IMR-90 (cell line): ENCODE data around the gene HEPH. TPM values are rescaled to one million over a fixed set of nuclear protein-coding genes. Genes with fewer than 3 reads are reported as not detected.
"Not testable (repeated sequence)": the region's sequence is repeated elsewhere in the genome, so short reads cannot be mapped to it uniquely, and the experiment has no call there.

Experiments used
- ATAC-seq: fragments of 200-7000 bp; cut with Tn5 transposase; 2 replicates; pipeline ENCODE4 v1.9.1; 2020; ENCODE audit warnings: low read depth, mild to moderate bottlenecking, moderate library complexity
- BruUV-seq: library from RNA; stranded (reverse); fragments of 400-500 nt; replicated peaks from 2 replicates; lab custom pipeline; 2021; lab: Mats Ljungman, UMichigan
- CTCF ChIA-PET: fragments of 300-600 bp; formaldehyde crosslinking; extraction: SDS; loops from one replicate; lab custom pipeline; 2021; ENCODE audit warnings: antibody characterized with exemption; lab: Yijun Ruan, JAX
- POLR2A ChIA-PET: fragments of 300-600 bp; sonication (Branson Sonifier 250); formaldehyde crosslinking; loops from one replicate; lab custom pipeline; 2022; ENCODE audit warnings: antibody characterized with exemption; ENCODE audit not compliant: unreplicated experiment; lab: Charles Lee
- DNase-seq: peaks from one replicate; pipeline ENCODE4 v3.0.0; 2013
- H2AFZ ChIP-seq: replicated peaks from 2 replicates; pipeline ENCODE3; 2013; ENCODE audit warnings: low read length, mild to moderate bottlenecking; ENCODE audit not compliant: poor library complexity
- H2AK5ac ChIP-seq: 2 replicates; pipeline ENCODE4 v1.6.1; 2013; ENCODE audit warnings: low read depth, low read length, inconsistent platforms
- H2AK9ac ChIP-seq: replicated peaks from 2 replicates; pipeline ENCODE3; 2013; ENCODE audit warnings: mild to moderate bottlenecking, low read depth, low read length, moderate library complexity; ENCODE audit not compliant: poor library complexity
- H2BK120ac ChIP-seq: 2 replicates; pipeline ENCODE4 v1.6.1; 2013; ENCODE audit warnings: low read depth, low read length, inconsistent platforms
- H2BK15ac ChIP-seq: 3 replicates; pipeline ENCODE4 v1.6.1; 2013; ENCODE audit warnings: low read depth, low read length, inconsistent platforms
- H2BK20ac ChIP-seq: 2 replicates; pipeline ENCODE4 v1.6.1; 2013; ENCODE audit warnings: low read depth, mild to moderate bottlenecking, inconsistent platforms, low read length, moderate library complexity
- H2BK5ac ChIP-seq: 2 replicates; pipeline ENCODE4 v1.6.1; 2013; ENCODE audit warnings: mild to moderate bottlenecking, low read depth, low read length, inconsistent platforms; ENCODE audit not compliant: poor library complexity, severe bottlenecking
- H3K14ac ChIP-seq: replicated peaks from 2 replicates; pipeline ENCODE4 v1.6.1; 2013; ENCODE audit warnings: low read depth, low read length, inconsistent platforms
- H3K18ac ChIP-seq: 2 replicates; pipeline ENCODE4 v1.6.1; 2013; ENCODE audit warnings: low read depth, low read length, control low read depth
- H3K23ac ChIP-seq: 2 replicates; pipeline ENCODE4 v1.6.1; 2013; ENCODE audit warnings: low read depth, low read length, inconsistent platforms
- H3K27ac ChIP-seq: 2 replicates; pipeline ENCODE4 v1.5.1; 2013; ENCODE audit warnings: mild to moderate bottlenecking, control low read depth, low read length; ENCODE audit not compliant: insufficient read depth
- H3K27me3 ChIP-seq: 2 replicates; pipeline ENCODE4 v1.6.1; 2013; ENCODE audit warnings: low read length; ENCODE audit not compliant: control insufficient read depth, insufficient read depth
- H3K36me3 ChIP-seq: 2 replicates; pipeline ENCODE4 v1.6.1; 2013; ENCODE audit warnings: low read length, mixed read lengths; ENCODE audit not compliant: control insufficient read depth, insufficient read depth
- H3K4ac ChIP-seq: 2 replicates; pipeline ENCODE4 v1.6.1; 2013; ENCODE audit warnings: low read depth, low read length, inconsistent platforms
- H3K4me1 ChIP-seq: 2 replicates; pipeline ENCODE4 v1.6.1; 2013; ENCODE audit warnings: low read length, mixed read lengths; ENCODE audit not compliant: control insufficient read depth, insufficient read depth
- H3K4me2 ChIP-seq: 2 replicates; pipeline ENCODE4 v1.6.1; 2013; ENCODE audit warnings: low read depth, mild to moderate bottlenecking, control low read depth, low read length, moderate library complexity
- H3K4me3 ChIP-seq: 2 replicates; pipeline ENCODE4 v1.5.1; 2013; ENCODE audit warnings: low read depth, mild to moderate bottlenecking, control low read depth, low read length, moderate library complexity; ENCODE audit not compliant: insufficient read depth
- H3K56ac ChIP-seq: 2 replicates; pipeline ENCODE4 v1.6.1; 2013; ENCODE audit warnings: low read length, inconsistent platforms; ENCODE audit not compliant: insufficient read depth; ENCODE audit errors: extremely low read depth
- H3K79me1 ChIP-seq, 2 experiments: 2 replicates each; pipeline ENCODE4 v1.6.1; 2013; ENCODE audit warnings: low read length in 2 of 2, inconsistent platforms in 1 of 2, low read depth in 1 of 2
- H3K9ac ChIP-seq: 2 replicates; pipeline ENCODE4 v1.6.1; 2013; ENCODE audit warnings: low read depth, low read length, control low read depth
- H3K9me1 ChIP-seq: 2 replicates; pipeline ENCODE4 v1.6.1; 2013; ENCODE audit warnings: low read length, inconsistent platforms; ENCODE audit not compliant: insufficient read depth
- H3K9me3 ChIP-seq: 2 replicates; pipeline ENCODE4 v1.6.1; 2013; ENCODE audit warnings: low read length; ENCODE audit not compliant: control insufficient read depth, insufficient read depth
- H4K20me1 ChIP-seq: 2 replicates; pipeline ENCODE4 v1.6.1; 2013; ENCODE audit warnings: low read length, inconsistent platforms; ENCODE audit not compliant: insufficient read depth
- H4K5ac ChIP-seq: 2 replicates; pipeline ENCODE4 v1.6.1; 2013; ENCODE audit warnings: mild to moderate bottlenecking, low read depth, low read length, control low read depth
- H4K8ac ChIP-seq, 2 experiments: 2 replicates each; pipeline ENCODE4 v1.6.1; 2013; ENCODE audit warnings: low read depth in 2 of 2, low read length in 2 of 2, control low read depth in 1 of 2, inconsistent platforms in 1 of 2
- H4K91ac ChIP-seq: 2 replicates; pipeline ENCODE4 v1.6.1; 2013; ENCODE audit warnings: low read depth, low read length, inconsistent platforms; ENCODE audit not compliant: insufficient read depth
- NFE2L2 ChIP-seq: fragments of 150-350 bp; IDR thresholded peaks from 2 replicates; pipeline ENCODE4 v1.6.1; 2016; ENCODE audit warnings: low read depth, mild to moderate bottlenecking, low read length
- RFX5 ChIP-seq: IDR thresholded peaks from 2 replicates; pipeline ENCODE4 v1.8.0; 2012; ENCODE audit warnings: low read depth, mild to moderate bottlenecking, low read length, moderate library complexity
- WGBS, 2 experiments: methylation state at CpG; one replicate each; pipeline versions ENCODE4 v1.1.5 to v1.1.7; 2013; ENCODE audit warnings: missing lambda C conversion rate in 2 of 2; ENCODE audit not compliant: insufficient read length in 1 of 2; ENCODE audit errors: extremely low coverage in 2 of 2; 5-methylcytosine and 5-hydroxymethylcytosine counted together
- dilution Hi-C: fragments of 300-500 bp; cut with HindIII; formaldehyde crosslinking; loops from one replicate; pipeline ENCODE4 v1.14.3; 2018; ENCODE audit warnings: low sequenced_read_pairs; ENCODE audit not compliant: unreplicated experiment
- in situ Hi-C: fragments of 300-500 bp; cut with MboI; formaldehyde crosslinking; loops from 3 replicates; pipeline ENCODE4 v1.14.3; 2019; ENCODE audit warnings: low sequenced_read_pairs, inconsistent platforms, mixed read lengths
- intact Hi-C: fragments of 100-400 bp; cut with micrococcal nuclease; formaldehyde crosslinking; loops from 2 replicates; pipeline ENCODE4 v1.10.0; 2022
- polyA plus RNA-seq, 3 experiments: library from polyadenylated mRNA; depleted of rRNA; stranded (reverse); fragments of >200 nt; gene quantifications; 2 replicates each; pipeline ENCODE4 v1.2.3, GENCODE V29; 2012; ENCODE audit warnings: low replicate concordance in 1 of 3
- total RNA-seq: library from RNA; depleted of rRNA; stranded (reverse); fragments of >200 nt; gene quantifications from 2 replicates; pipeline ENCODE4 v1.2.3, GENCODE V29; 2012

The HEPH gene
- total and polyA plus RNA-seq, 2 of the 4 experiments (the other 2 are of a cell fraction): 23.5 to 29.5 TPM

GRCh38 chrX:66130469-66130868, 33.6 kb upstream of the HEPH start:
- CTCF ChIA-PET: no interaction called here
- TF ChIP-seq NFE2L2: no peak
- TF ChIP-seq RFX5: no peak
- Histone ChIP-seq H3K56ac (no peak overlapping the region), H2AFZ (no peak overlapping the region), H3K9me3 (no peaks in the 10 kb centered on the region), H2AK9ac (no peak overlapping the region), H2AK5ac (no peak overlapping the region), H3K4me3 (no peak overlapping the region), H4K5ac (no peak overlapping the region), H3K27me3 (no peaks in the 10 kb centered on the region; the same call in 1 of the 2 replicates), H4K20me1 (no peaks in the 10 kb centered on the region), H3K79me1 (no peaks in the 10 kb centered on the region), H3K9ac (no peak overlapping the region), H4K91ac (no peak overlapping the region), H3K4me2 (no peak overlapping the region), H3K36me3 (no peaks in the 10 kb centered on the region), H3K9me1 (no peaks in the 10 kb centered on the region), H2BK20ac (no peak overlapping the region), H3K4me1 (no peaks in the 10 kb centered on the region), H2BK120ac (no peak overlapping the region), H2BK15ac (no peak overlapping the region), H3K27ac (no peak overlapping the region), H4K8ac (no peak overlapping the region), H3K23ac (no peak overlapping the region), H2BK5ac (no peak overlapping the region), H3K14ac (no peak overlapping the region), H3K18ac (no peak overlapping the region), H3K4ac (no peak overlapping the region)
- no peak for DNase-seq
- no TSS peak for BruUV-seq
- ATAC-seq: no peak
- dilution Hi-C loops: no loop called here
- in situ Hi-C loops: no loop called here
- POLR2A ChIA-PET: no interaction called here
- intact Hi-C loops: no loop called here

GRCh38 chrX:66135284-66135683, 28.8 kb upstream of the HEPH start:
- dilution Hi-C loops, H4K20me1 ChIP-seq, H3K18ac ChIP-seq, H2AK9ac ChIP-seq, CTCF ChIA-PET, H2AFZ ChIP-seq, H3K23ac ChIP-seq, H3K14ac ChIP-seq, H3K27ac ChIP-seq, H3K9me3 ChIP-seq, POLR2A ChIA-PET, H3K36me3 ChIP-seq, H2BK120ac ChIP-seq, H2BK15ac ChIP-seq, H3K79me1 ChIP-seq, H3K4me2 ChIP-seq, DNase-seq, H3K9me1 ChIP-seq, BruUV-seq, in situ Hi-C loops, H4K91ac ChIP-seq, H3K9ac ChIP-seq, H2AK5ac ChIP-seq, H3K4ac ChIP-seq, H4K8ac ChIP-seq, H3K4me1 ChIP-seq, H3K4me3 ChIP-seq, intact Hi-C loops, ATAC-seq, H4K5ac ChIP-seq, H3K27me3 ChIP-seq, H3K56ac ChIP-seq, H2BK20ac ChIP-seq, H2BK5ac ChIP-seq: not testable (repeated sequence)
- WGBS, 2 experiments: 82% methylated on average over 2 of the region's 4 CpGs; no CpG with 5 or more reads in 1 of the 2 experiments
